Rectal smooth muscle tissue (tissue), 1 donor: Measurements from ENCODE around the gene ECE1.
"Not testable (repeated sequence)": the region's sequence is repeated elsewhere in the genome, so short reads cannot be mapped to it uniquely, and the experiment has no call there.

ENCODE experiments used
- H3K27ac ChIP-seq: one replicate; pipeline ENCODE4 v1.7.0; 2013; ENCODE audit warnings: low read depth, low read length, inconsistent platforms
- H3K27me3 ChIP-seq: one replicate; pipeline ENCODE4 v1.7.0; 2013; ENCODE audit warnings: low read length; ENCODE audit not compliant: control insufficient read depth, insufficient read depth
- H3K36me3 ChIP-seq: one replicate; pipeline ENCODE4 v1.7.0; 2013; ENCODE audit warnings: low read length; ENCODE audit not compliant: control insufficient read depth, insufficient read depth
- H3K4me1 ChIP-seq: one replicate; pipeline ENCODE4 v1.7.0; 2013; ENCODE audit warnings: low read length; ENCODE audit not compliant: control insufficient read depth, insufficient read depth
- H3K4me3 ChIP-seq: one replicate; pipeline ENCODE4 v1.7.0; 2013; ENCODE audit warnings: low read length
- H3K9ac ChIP-seq: one replicate; pipeline ENCODE4 v1.7.0; 2013; ENCODE audit warnings: low read length

Gene ECE1

GRCh38 chr1:21220815-21221214 is 69.4 kb downstream of the ECE1 start:
- Histone ChIP-seq H3K27me3 (no peaks in the 10 kb centered on the region), H3K9ac (no peak overlapping the region), H3K4me1 (no peaks in the 10 kb centered on the region), H3K4me3 (no peak overlapping the region), H3K36me3 (peaks cover 23% of the 10 kb centered on the region), H3K27ac (no peak overlapping the region)

- no peak overlapping the region for H3K27ac ChIP-seq
- no peak overlapping the region for H3K4me3 ChIP-seq
- H3K9ac ChIP-seq, result no peak overlapping the region
- no peaks in the 10 kb centered on the region for H3K27me3 ChIP-seq
- H3K36me3 ChIP-seq, result peaks cover 18% of the 10 kb centered on the region
- no peaks in the 10 kb centered on the region for H3K4me1 ChIP-seq
These were observed 70.6 kb downstream of the ECE1 start for GRCh38 chr1:21219674-21220073.

- H3K4me3 ChIP-seq, result no peak overlapping the region
- H3K36me3 ChIP-seq, result peaks cover 18% of the 10 kb centered on the region
- H3K9ac ChIP-seq, result no peak overlapping the region
- H3K4me1 ChIP-seq, result no peaks in the 10 kb centered on the region
- no peak overlapping the region for H3K27ac ChIP-seq
- H3K27me3 ChIP-seq, result no peaks in the 10 kb centered on the region
These were observed 72.3 kb downstream of the ECE1 start for GRCh38 chr1:21217812-21218596.

- no peaks in the 10 kb centered on the region for H3K4me1 ChIP-seq
- H3K27me3 ChIP-seq, result no peaks in the 10 kb centered on the region
- H3K4me3 ChIP-seq, result no peak overlapping the region
- H3K9ac ChIP-seq, result no peak overlapping the region
- no peak overlapping the region for H3K27ac ChIP-seq
- peaks cover 15% of the 10 kb centered on the region for H3K36me3 ChIP-seq
These were observed 73.1 kb downstream of the ECE1 start for GRCh38 chr1:21216835-21217811.

- Histone ChIP-seq H3K27ac (no peak overlapping the region), H3K9ac (no peak overlapping the region), H3K4me3 (no peak overlapping the region), H3K27me3 (no peaks in the 10 kb centered on the region), H3K36me3 (peaks cover 2% of the 10 kb centered on the region), H3K4me1 (no peaks in the 10 kb centered on the region)
These were observed 78.1 kb downstream of the ECE1 start for GRCh38 chr1:21212126-21212525.

GRCh38 chr1:21208137-21208700 is 82.0 kb downstream of the ECE1 start:
- not testable (repeated sequence) for H3K27me3 ChIP-seq, H3K4me1 ChIP-seq, H3K36me3 ChIP-seq, H3K9ac ChIP-seq, H3K4me3 ChIP-seq, H3K27ac ChIP-seq

GRCh38 chr1:21206117-21206516 is 84.1 kb downstream of the ECE1 start:
- H3K27me3 ChIP-seq, result no peaks in the 10 kb centered on the region
- no peak overlapping the region for H3K9ac ChIP-seq
- H3K4me3 ChIP-seq, result no peak overlapping the region
- H3K4me1 ChIP-seq, result no peaks in the 10 kb centered on the region
- no peaks in the 10 kb centered on the region for H3K36me3 ChIP-seq
- no peak overlapping the region for H3K27ac ChIP-seq

GRCh38 chr1:21205416-21205815 is 84.8 kb downstream of the ECE1 start:
- Histone ChIP-seq H3K27me3 (no peaks in the 10 kb centered on the region), H3K36me3 (no peaks in the 10 kb centered on the region), H3K4me1 (no peaks in the 10 kb centered on the region), H3K4me3 (no peak overlapping the region), H3K9ac (no peak overlapping the region), H3K27ac (no peak overlapping the region)

GRCh38 chr1:21201650-21202049 is 88.6 kb downstream of the ECE1 start:
- H3K9ac ChIP-seq, result no peak overlapping the region
- no peaks in the 10 kb centered on the region for H3K27me3 ChIP-seq
- H3K4me3 ChIP-seq, result no peak overlapping the region
- H3K4me1 ChIP-seq, result no peaks in the 10 kb centered on the region
- no peaks in the 10 kb centered on the region for H3K36me3 ChIP-seq
- H3K27ac ChIP-seq, result no peak overlapping the region

GRCh38 chr1:21201238-21201637 is 89.0 kb downstream of the ECE1 start:
- H3K27ac ChIP-seq, H3K4me1 ChIP-seq, H3K36me3 ChIP-seq, H3K4me3 ChIP-seq, H3K9ac ChIP-seq, H3K27me3 ChIP-seq: not testable (repeated sequence)

- Histone ChIP-seq H3K27me3 (no peaks in the 10 kb centered on the region), H3K9ac (no peak overlapping the region), H3K36me3 (no peaks in the 10 kb centered on the region), H3K27ac (no peak overlapping the region), H3K4me3 (no peak overlapping the region), H3K4me1 (no peaks in the 10 kb centered on the region)
These were observed 89.5 kb downstream of the ECE1 start for GRCh38 chr1:21200767-21201166.

- Histone ChIP-seq H3K9ac (no peak overlapping the region), H3K4me1 (no peaks in the 10 kb centered on the region), H3K4me3 (no peak overlapping the region), H3K27me3 (no peaks in the 10 kb centered on the region), H3K36me3 (no peaks in the 10 kb centered on the region), H3K27ac (no peak overlapping the region)
These were observed 91.3 kb downstream of the ECE1 start for GRCh38 chr1:21198929-21199328.
